Liver (tissue), 9 donors: Measurements from ENCODE around the gene SMC4. TPM values are rescaled to one million over a fixed set of nuclear protein-coding genes. Genes with fewer than 3 reads are reported as not detected.

Experiments
- DNase-seq: peaks from one replicate; pipeline ENCODE4 v3.0.0-alpha.2; 2017; ENCODE audit warnings: low spot score
- H3K27ac ChIP-seq, 2 donors: one replicate each; pipeline ENCODE4 v1.7.0; 2013; ENCODE audit warnings: inconsistent platforms in 2 of 2, low read length in 2 of 2, control low read depth in 1 of 2, low read depth in 1 of 2, mild to moderate bottlenecking in 1 of 2
- H3K27me3 ChIP-seq, 4 donors: one replicate each; pipeline versions ENCODE4 v1.6.1 to v1.7.0; 2013; ENCODE audit warnings: low read length in 3 of 4, inconsistent platforms in 1 of 4, mild to moderate bottlenecking in 1 of 4, moderate library complexity in 1 of 4; ENCODE audit not compliant: control insufficient read depth in 4 of 4, insufficient read depth in 4 of 4
- H3K36me3 ChIP-seq, 4 donors: one replicate each; pipeline versions ENCODE4 v1.6.1 to v1.7.0; 2013; ENCODE audit warnings: low read length in 3 of 4, mild to moderate bottlenecking in 3 of 4, low read depth in 1 of 4, moderate library complexity in 1 of 4; ENCODE audit not compliant: control insufficient read depth in 4 of 4, insufficient read depth in 3 of 4
- H3K4me1 ChIP-seq, 4 donors: one replicate each; pipeline versions ENCODE4 v1.6.1 to v1.7.0; 2013; ENCODE audit warnings: low read length in 3 of 4, mild to moderate bottlenecking in 3 of 4, moderate library complexity in 1 of 4; ENCODE audit not compliant: control insufficient read depth in 4 of 4, insufficient read depth in 4 of 4
- H3K4me3 ChIP-seq, 3 donors: one replicate each; pipeline versions ENCODE4 v1.6.1 to v1.7.0; 2013; ENCODE audit warnings: low read length in 3 of 3, control low read depth in 1 of 3, low read depth in 1 of 3, mild to moderate bottlenecking in 1 of 3
- H3K9ac ChIP-seq, 2 donors: one replicate each; pipeline ENCODE4 v1.7.0; 2013; ENCODE audit warnings: low read length in 2 of 2, mild to moderate bottlenecking in 2 of 2, moderate library complexity in 2 of 2, control low read depth in 1 of 2, low read depth in 1 of 2
- H3K9me3 ChIP-seq, 4 donors: one replicate each; pipeline versions ENCODE4 v1.6.1 to v1.7.0; 2013; ENCODE audit warnings: low read length in 3 of 4; ENCODE audit not compliant: control insufficient read depth in 4 of 4
- CTCF ChIP-seq: fragments of 150-350 bp; IDR thresholded peaks from 2 replicates; pipeline ENCODE4 v1.5.1; 2017; ENCODE audit warnings: improper control_type of control experiment, low read depth, low read length; ENCODE audit not compliant: missing input control
- EGR1 ChIP-seq, 2 donors: IDR thresholded peaks; 2 replicates each; pipeline ENCODE4 v1.6.1; 2016 to 2018; ENCODE audit warnings: antibody characterized with exemption in 2 of 2, low read depth in 2 of 2
- FOXA1 ChIP-seq: IDR thresholded peaks from 2 replicates; pipeline ENCODE4 v1.6.1; 2016; ENCODE audit warnings: antibody characterized with exemption
- FOXA2 ChIP-seq: IDR thresholded peaks from 2 replicates; pipeline ENCODE4 v1.6.1; 2016; ENCODE audit warnings: antibody characterized with exemption
- GABPA ChIP-seq, 2 donors: IDR thresholded peaks in 1 of 2; conservative IDR thresholded peaks in 1 of 2; 2 replicates each; pipeline ENCODE4 v1.6.1; 2016; ENCODE audit warnings: antibody characterized with exemption in 2 of 2, mild to moderate bottlenecking in 1 of 2, moderate library complexity in 1 of 2
- HNF4A ChIP-seq, 2 donors: conservative IDR thresholded peaks; 2 replicates each; pipeline ENCODE4 v1.6.1; 2016; ENCODE audit warnings: antibody characterized with exemption in 2 of 2, mild to moderate bottlenecking in 2 of 2
- HNF4G ChIP-seq: IDR thresholded peaks from 2 replicates; pipeline ENCODE4 v1.6.1; 2016; ENCODE audit warnings: antibody characterized with exemption
- JUND ChIP-seq, 2 donors: IDR thresholded peaks; 2 replicates each; pipeline ENCODE4 v1.6.1; 2016; ENCODE audit warnings: antibody characterized with exemption in 2 of 2
- NR2F2 ChIP-seq: IDR thresholded peaks from 2 replicates; pipeline ENCODE4 v1.6.1; 2016; ENCODE audit warnings: antibody characterized with exemption
- RAD21 ChIP-seq, 2 donors: IDR thresholded peaks; 2 replicates each; pipeline ENCODE4 v1.6.1; 2016; ENCODE audit warnings: antibody characterized with exemption in 2 of 2, mild to moderate bottlenecking in 2 of 2
- RXRA ChIP-seq, 2 donors: IDR thresholded peaks; 2 replicates each; pipeline ENCODE4 v1.6.1; 2017 to 2018; ENCODE audit warnings: antibody characterized with exemption in 2 of 2, mild to moderate bottlenecking in 1 of 2
- SP1 ChIP-seq: IDR thresholded peaks from 2 replicates; pipeline ENCODE4 v1.6.1; 2018; ENCODE audit warnings: antibody characterized with exemption, mild to moderate bottlenecking
- TAF1 ChIP-seq: conservative IDR thresholded peaks from 2 replicates; pipeline ENCODE4 v1.6.1; 2016; ENCODE audit warnings: antibody characterized with exemption, mild to moderate bottlenecking
- YY1 ChIP-seq: IDR thresholded peaks from 2 replicates; pipeline ENCODE4 v1.6.1; 2016; ENCODE audit warnings: antibody characterized with exemption, mild to moderate bottlenecking
- ZBTB33 ChIP-seq: IDR thresholded peaks from 2 replicates; pipeline ENCODE4 v1.6.1; 2016; ENCODE audit warnings: antibody characterized with exemption
- WGBS: extraction: QIAGEN DNeasy Blood & Tissue Kit; methylation state at CpG from one replicate; pipeline ENCODE4 v1.1.7; 2013; 5-methylcytosine and 5-hydroxymethylcytosine counted together
- polyA plus RNA-seq, 2 donors: library from polyadenylated mRNA; stranded (reverse) in 1 of 2; unstranded in 1 of 2; fragments of 200-250 nt in 1 of 2; fragments of >200 nt in 1 of 2; fragmentation: Nextera tagmentation in 1 of 2; extraction: Ambion mirVana in 1 of 2; gene quantifications; one replicate each; pipeline versions ENCODE4 v1.2.1 to v1.2.3, GENCODE V29; 2013 to 2015
- total RNA-seq, 2 donors: library from RNA; depleted of rRNA; stranded (reverse); fragments of >200 nt; gene quantifications; one replicate each; pipeline ENCODE4 v1.2.3, GENCODE V29; 2014
- donor health status: healthy.
- donor health status: healthy.
- donor health status: healthy.
- donor health status: healthy.
- donor health status: healthy.

SMC4 gene
- total and polyA plus RNA-seq, 4 donors: 6.7 to 161 (median 17.1) TPM

DNA sequence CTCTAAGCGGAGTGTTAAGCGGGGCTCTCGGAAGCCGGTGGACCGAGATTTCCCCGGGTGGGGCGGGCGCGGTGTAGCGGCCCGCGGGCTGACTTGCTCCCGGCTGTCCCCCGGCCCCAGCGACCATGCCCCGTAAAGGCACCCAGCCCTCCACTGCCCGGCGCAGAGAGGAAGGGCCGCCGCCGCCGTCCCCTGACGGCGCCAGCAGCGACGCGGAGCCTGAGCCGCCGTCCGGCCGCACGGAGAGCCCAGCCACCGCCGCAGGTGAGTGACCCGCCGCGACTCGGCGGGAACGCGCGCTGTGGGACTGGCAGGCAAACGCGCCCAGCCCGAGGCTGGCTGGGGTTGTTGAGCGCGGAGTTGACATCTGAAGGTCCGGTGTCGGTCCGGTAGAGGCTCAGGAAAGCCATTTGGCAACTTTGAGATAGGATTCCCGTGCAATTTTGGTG is 1.3 kb downstream of the SMC4 start:
- H3K36me3 ChIP-seq: no peaks in the 10 kb centered on the region
- DNase-seq: peak; percentile 59
- peak overlapping the region; percentile 89 to 94 for H3K9ac ChIP-seq
- H3K27ac ChIP-seq: peak overlapping the region; percentile 68 to 85
- peaks cover 6 to 29% (median 13%) of the 10 kb centered on the region in 4 donors for H3K4me1 ChIP-seq
- no peaks in the 10 kb centered on the region for H3K27me3 ChIP-seq
- no peak for TF ChIP-seq SP1
- no peak for TF ChIP-seq HNF4G
- peak overlapping the region; percentile 77 to 99 (median 95) for H3K4me3 ChIP-seq
- under 1% methylated on average over 51 of the region's 51 CpGs for WGBS
- no peaks in the 10 kb centered on the region for H3K9me3 ChIP-seq

DNA sequence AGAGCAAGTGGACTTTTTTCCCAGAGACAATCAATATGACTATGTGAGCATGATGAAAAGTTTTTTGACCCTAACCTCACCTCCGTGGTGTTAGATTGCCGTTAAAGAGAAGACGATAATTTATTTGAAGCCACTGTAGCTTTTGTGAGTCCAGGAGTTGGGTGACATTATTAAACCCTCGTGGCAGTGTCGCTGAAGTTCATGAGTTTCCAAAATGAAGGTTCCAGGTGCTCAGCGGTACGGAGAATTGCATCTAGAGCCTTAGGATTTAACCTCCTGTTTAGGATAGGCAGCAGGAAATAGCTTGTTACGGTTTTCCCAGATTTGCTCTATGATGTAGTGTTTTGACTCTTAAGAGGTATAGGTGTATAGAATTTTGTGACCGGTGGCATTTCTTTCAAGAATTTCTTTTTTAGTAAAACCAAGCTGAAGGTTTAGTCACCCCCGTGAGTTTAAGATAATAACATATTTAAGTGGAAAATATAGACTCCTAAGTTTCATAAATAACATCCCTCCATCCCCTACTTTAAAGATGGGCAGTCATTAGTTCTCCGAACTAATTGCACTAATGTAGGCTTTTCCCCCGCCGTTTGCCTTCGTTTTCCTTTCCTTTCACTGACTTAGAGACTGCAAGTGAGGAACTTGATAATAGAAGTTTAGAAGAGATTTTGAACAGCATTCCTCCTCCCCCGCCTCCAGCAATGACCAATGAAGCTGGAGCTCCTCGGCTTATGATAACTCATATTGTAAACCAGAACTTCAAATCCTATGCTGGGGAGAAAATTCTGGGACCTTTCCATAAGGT is 2.0 kb downstream of the SMC4 start:
- H3K4me1 ChIP-seq: peaks cover 6 to 29% (median 13%) of the 10 kb centered on the region in 4 donors
- WGBS: 16% methylated on average over 16 of the region's 16 CpGs
- peak; percentile 43 for DNase-seq
- no peaks in the 10 kb centered on the region for H3K9me3 ChIP-seq
- H3K27me3 ChIP-seq: no peaks in the 10 kb centered on the region
- H3K36me3 ChIP-seq: no peaks in the 10 kb centered on the region
- TF ChIP-seq RAD21 (IDR thresholded peaks at IDR 0.05): no peak
- TF ChIP-seq TAF1: no peak
- TF ChIP-seq RXRA (IDR thresholded peaks at IDR 0.05): peak in 1 of 2 donors; percentile 6
- TF ChIP-seq EGR1 (IDR thresholded peaks at IDR 0.05; ENCODE audit: low read depth in 2 of 2): no peak
- TF ChIP-seq YY1: peak; percentile 28
- TF ChIP-seq FOXA1: no peak
- no peak for TF ChIP-seq ZBTB33
- TF ChIP-seq HNF4G: no peak
- TF ChIP-seq HNF4A (conservative IDR thresholded peaks at IDR 0.05): peak in 1 of 2 donors; percentile 9
- no peak for TF ChIP-seq JUND (IDR thresholded peaks at IDR 0.05)
- no peak for TF ChIP-seq GABPA (IDR thresholded peaks at IDR 0.05 in 1 of 2, conservative IDR thresholded peaks at IDR 0.05 in 1 of 2)
- no peak for TF ChIP-seq FOXA2
- TF ChIP-seq NR2F2: no peak
- TF ChIP-seq CTCF: no peak
- peak overlapping the region; percentile 77 to 99 (median 95) for H3K4me3 ChIP-seq
- H3K9ac ChIP-seq: peak overlapping the region; percentile 32 to 89
- H3K27ac ChIP-seq: peak overlapping the region; percentile 68 to 85
